HG03025 (cell line): ENCODE measurements around the gene ZMYND10.

Experiments
- ATAC-seq: cut with Tn5 transposase; IDR thresholded peaks from one replicate; pipeline ENCODE4 v1.9.1; 2021; ENCODE audit warnings: mild to moderate bottlenecking, moderate library complexity; ENCODE audit not compliant: unreplicated experiment, low FRiP score

ZMYND10 gene

DNA sequence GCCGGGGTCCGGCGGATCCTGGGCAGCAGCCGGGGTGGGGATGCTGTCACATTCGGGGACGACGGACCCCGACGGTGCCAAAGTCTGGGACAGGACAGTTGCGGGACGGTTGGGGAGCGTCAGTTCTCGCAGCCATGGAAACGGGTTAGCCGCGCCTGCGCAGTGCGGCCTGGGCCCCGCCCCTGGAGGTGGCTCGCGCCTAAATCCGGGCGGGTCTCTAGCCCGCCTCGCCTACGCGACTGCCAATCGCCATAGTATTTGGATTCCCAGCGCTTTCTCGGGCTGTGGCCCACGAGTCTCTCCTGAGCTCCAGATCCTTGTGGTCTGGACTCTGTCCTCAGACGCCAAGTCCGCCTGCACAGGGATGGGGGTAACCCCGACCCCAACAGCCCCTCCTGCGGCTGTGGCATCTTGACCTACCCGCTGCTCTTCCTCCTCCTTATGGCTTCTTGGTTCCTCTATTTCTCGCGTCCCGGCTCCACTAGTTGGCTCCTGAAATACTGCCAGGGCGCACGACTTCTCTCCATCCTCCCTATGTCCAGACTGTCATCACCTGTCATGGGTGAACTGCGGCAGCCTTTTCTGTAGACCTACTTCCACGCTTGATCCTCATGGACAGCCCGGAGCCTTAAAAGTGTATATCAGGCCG is at the start of gene ZMYND10:
ZMYND10 (minus strand) TSS at position 147 of the 649 bp plus-strand sequence. CDS start 153 bp downstream, outside the sequence.
- ATAC-seq = no peak

DNA sequence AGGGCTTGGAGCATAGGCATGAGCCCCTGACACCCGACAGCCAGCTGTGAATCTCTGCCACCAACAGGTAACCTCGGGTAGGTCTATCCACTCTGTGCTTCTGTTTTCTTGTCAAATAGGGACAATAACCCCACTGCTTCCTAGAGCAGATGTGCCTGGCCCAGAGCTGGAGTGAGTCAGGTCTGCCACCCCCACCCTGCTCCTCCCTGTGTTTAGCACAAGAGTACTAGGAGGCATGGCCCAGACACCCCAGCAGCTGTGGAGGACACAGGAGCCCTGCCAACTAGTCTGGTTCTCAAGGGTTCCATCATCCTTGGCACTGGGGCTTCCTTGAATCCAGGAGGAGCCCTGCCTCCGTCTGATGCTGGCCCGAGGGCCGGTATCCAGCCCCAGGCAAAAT is 47.5 kb upstream of the ZMYND10 start:
- ATAC-seq = no peak

DNA sequence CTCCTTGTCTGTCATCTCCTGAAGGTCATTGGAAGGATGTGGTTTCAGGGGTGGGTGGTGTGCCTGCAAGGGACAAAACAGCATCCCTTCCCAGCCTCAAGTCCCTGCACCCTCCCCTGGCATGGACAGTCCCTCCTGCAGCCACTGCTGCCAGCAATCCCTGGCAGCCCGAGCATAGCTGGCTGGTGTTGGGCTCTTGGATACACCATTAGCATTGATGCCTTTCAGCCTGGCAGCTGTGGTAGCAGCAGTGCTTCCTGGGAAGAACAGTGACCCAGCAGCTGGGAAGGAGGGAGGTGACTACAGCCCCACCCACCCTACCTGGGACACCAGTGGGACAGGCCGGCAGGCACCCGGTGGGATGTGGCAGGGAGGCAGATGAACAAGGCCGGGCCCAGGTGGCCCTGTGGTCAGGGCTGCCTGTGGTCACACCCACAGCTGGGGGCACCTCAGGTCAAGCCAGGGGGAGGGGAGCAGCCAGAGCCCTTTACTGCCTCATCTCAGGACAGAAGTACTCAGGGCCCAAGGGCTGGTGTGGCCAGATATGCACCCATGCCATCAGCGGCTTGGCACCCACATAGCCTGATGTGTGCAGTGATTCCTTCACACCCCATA is 46.7 kb upstream of the ZMYND10 start:
- no peak for ATAC-seq

DNA sequence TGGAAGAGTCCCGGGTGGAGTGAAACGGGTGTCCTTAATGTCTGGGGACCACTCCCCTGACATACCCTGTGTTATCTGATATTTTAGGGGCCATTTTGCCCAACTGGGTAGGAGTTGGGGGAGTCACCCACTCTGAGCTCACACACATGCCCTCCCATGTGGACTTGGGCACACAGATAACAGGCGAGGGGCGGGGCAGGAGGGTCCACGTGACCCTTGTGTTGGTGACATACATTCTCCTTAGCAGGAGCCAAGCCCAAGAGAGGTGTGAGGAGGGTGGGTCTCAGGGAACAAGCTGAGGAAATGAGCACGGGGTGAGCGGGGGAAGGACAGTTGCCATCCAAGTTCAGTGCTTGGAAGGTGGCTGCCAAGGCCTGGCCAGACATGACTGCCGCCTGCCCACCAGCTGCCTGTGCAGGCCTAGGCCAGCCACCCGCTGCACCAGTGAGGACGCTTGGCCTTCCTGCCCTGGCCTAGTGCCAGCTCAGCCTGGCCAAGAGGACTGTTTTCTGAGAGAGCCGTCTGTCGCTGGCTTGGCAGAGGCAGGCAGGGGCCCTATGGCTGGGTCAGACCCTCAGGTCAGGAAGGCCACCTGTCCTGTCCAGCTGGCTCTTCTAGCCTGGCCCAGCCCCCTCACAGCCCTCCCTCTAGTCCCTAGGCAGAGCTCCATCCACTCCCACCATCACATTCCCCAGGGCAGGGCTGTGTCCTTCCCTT is 45.1 kb upstream of the ZMYND10 start:
- no peak for ATAC-seq

DNA sequence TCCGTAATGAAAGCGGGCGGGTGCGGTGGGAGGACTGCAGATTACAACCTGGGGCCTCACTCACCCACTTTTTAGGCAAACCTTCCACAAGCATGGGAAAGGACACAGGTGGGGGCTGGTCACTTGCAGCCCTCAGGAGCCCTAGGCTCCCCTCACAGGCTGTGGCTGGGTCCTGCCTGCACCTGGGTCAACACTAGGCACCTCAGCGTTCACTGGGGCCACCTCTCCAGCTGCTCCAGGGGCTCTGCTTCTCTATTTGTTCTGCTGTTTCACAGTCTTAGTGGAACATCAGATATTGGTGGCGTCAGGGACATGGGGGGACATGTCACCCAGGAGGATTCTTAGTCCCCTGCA is 43.9 kb upstream of the ZMYND10 start:
- no peak for ATAC-seq

DNA sequence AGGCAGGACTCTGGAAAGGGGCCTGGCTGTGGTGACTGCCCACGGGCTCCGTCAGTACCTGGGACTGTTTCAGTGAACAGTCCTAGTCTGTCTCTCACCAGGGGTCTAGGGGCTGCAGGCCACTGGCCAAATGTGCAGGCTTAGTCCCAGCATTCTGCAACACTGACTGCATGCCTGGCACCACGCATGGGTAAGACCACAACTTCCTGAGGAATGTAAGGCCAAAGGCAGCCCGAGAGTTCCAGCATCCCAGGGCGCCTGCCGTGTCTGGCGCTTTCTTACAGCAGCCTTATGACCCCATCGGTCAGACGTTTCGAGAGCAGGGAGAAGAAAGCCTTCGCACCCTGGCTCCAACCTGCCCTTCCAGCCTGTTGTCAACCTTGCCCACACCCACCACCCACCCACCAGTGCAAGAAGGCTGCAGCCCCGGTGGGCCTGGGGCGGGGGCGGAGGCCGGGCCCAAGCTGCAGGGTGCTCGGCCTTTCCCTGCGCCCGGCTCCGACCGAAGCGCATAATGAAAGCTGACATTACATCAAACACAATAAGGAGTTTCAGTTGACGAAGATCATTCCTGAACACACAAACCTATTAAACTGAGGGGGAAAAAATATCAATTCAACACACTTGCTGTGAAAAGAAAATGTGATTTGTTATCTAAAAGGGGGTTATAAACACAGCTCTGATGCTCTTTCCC is 43.3 kb upstream of the ZMYND10 start:
- ATAC-seq = no peak

DNA sequence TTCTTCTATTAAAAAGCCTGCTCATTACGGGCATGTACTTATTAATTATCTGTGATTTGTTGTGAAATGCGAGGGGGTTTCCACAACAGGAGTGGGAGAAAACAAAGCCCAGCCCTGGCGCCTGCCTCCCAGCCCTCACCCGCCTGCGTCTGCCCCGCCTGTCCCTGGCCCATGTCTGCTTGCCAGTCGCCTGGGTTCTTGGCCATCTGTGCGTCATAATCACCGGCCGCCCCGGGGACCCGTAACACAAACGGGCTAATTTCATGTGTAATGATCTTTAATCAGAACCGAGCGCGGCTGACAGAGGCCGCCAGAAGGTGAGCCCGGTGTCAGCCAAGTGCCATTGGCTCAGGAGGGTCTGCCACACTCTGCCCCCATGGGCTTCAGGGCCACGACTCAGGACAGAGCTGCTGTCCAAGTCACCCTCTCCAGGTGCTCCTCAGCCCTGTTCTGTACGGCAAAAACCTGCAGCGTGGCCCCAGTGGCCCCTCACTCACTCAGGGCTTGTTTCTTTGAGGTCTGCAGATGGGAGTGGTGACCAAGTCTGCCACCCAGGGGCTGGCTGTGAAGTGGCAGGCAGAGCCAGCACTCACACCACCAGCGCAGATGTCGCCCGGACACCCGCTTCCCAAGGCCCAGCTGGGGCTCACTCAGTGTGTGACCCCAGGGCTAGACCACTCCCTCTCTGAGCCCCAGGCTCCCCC is 42.6 kb upstream of the ZMYND10 start:
- ATAC-seq = no peak

DNA sequence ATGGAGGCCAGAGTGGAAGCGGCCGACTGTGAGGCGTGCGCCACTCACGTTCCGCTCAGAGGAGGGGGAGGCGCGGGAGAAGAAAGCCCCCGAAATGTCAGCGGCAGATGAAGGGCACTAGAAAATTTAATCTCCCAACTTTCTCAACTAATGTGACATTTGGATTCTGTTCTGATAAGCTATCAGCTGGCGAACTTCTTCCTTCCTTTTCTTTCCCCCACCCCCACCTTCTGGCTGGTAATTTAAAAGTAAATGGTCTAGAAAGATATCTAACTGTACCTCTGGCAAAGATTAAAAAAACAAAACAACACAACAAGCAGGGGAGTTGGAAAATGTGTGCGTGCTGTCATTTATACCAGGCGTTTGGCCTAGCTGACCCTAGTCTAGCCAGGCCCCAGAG is 40.2 kb upstream of the ZMYND10 start:
- ATAC-seq = no peak

DNA sequence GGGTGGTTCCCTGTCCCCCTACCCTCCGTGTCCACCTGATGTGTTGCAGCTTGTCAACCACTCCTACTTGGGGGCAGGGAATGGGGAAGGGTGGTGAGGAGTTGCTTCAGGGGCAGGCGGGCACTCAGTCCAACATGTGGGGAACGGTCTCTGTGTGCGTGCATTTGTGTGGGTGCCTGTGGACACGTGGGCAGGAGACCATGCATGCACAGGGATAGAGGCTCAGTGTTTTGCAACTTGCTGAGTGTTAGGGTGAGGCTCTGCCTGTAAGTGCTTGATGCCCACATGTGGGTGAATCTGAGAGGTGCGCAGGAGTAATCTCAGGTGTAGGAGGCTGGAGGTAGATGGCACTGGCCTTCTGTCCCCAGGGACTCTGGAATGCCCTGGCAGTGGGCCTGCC is 38.2 kb upstream of the ZMYND10 start:
- no peak for ATAC-seq

DNA sequence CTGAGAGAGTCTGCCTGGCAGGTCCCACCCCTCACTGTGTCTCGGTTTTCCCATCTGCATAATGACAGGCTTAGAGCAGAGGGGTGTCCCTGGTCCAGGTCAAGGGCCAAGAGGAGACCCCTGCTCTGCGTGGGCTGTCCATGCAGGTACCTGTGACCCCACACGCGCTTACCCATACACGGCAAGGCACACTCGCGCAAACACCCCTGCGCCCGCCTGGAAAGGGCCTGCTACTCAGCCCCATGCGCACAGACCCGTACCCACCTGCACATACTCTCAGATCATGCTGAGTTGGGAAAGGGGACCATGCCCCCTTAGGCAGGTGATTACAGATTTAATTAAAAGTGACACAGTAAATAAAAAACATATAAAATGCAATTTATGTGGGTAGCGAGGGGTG is 37.2 kb upstream of the ZMYND10 start:
- no peak for ATAC-seq

DNA sequence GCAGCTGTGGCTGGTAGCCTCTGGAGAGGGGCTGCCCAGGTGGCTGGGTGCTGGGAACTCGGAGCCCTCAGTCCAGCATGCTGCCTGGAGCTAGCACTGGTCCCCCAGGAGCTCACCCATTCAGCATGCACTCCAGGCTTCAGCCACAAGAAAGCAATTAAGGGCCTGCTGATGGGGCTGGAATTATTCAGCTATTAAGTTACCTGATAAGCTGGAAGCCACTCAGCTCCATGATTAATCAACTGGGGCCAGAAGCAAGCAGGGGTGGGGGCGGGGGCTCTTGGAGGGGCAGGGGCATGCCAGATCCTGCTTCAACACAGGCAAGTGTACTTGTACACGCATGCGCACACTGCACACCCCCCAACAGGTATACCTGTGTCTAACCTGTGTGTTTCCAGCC is 35.9 kb upstream of the ZMYND10 start:
- no peak for ATAC-seq

DNA sequence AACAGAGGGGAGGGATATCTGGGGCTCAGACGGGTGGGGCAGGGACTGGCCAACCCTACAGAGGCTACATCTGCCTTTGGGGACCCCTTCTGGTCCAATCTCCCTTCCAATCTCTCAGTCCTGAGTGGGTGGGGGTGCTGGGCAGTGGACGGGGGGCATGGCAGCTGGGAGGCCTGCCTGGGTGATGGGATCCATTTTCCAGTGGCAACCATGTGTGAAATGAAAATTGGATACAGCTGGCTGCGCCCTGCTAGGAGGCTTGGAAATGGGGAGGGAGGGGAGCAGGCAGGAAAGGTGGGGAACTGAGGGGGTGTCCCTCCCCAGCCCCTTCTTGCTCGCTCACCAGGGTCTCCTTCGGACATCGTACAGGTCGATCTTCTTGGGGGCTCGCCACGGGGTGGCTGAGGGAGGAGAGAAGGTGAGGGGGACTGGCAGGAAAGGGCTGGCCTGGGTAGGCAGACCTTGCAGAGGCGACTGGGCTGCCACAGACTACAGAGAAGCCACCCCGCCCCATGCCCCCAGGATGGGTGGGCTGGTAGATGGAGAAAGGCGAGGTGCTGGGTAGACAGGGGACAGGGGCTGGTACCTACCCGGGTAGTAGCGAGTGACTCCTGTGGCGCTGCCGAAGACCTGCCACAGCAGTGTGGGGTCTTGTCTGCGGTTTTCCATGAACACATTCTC is 35.0 kb upstream of the ZMYND10 start:
- ATAC-seq = no peak

DNA sequence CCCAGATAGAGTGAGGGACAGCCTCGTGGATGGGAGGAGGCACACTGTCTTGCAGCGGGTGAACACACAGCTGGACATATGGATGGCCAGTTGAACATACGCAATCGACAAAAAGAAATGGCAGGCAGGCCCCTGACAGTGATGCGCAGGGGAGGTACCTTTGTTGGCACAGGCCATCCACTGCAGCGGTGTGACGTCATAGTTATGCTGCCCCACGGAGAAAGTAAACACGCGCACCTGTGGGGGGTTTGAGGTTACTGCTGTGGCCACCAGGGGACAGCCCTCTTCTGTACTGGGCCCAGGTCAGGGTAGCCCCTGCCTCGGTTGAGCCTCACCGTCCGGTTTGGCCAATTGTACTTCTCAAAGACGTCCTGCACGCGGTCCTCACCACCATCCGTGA is 33.2 kb upstream of the ZMYND10 start:
- ATAC-seq = no peak

DNA sequence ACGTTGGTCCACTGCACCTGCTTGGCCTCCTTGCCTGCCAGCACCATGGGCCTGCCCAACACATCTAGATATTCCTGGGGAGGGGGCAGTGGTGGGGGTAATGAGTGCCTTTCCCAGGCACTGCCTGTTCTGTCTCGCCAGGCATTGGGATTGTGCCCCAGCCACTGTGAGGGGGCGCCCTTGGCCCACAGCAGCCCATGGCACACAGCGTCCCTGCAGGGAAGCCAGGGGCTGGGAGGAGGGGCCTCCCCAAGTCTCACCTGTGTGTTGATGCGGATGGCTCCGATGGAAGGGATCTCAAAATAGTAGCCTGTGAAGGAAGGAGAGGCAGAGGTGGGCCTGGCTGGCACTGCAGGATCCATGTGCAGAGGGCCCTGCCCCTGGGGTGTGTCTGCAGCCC is 32.5 kb upstream of the ZMYND10 start:
- no peak for ATAC-seq

DNA sequence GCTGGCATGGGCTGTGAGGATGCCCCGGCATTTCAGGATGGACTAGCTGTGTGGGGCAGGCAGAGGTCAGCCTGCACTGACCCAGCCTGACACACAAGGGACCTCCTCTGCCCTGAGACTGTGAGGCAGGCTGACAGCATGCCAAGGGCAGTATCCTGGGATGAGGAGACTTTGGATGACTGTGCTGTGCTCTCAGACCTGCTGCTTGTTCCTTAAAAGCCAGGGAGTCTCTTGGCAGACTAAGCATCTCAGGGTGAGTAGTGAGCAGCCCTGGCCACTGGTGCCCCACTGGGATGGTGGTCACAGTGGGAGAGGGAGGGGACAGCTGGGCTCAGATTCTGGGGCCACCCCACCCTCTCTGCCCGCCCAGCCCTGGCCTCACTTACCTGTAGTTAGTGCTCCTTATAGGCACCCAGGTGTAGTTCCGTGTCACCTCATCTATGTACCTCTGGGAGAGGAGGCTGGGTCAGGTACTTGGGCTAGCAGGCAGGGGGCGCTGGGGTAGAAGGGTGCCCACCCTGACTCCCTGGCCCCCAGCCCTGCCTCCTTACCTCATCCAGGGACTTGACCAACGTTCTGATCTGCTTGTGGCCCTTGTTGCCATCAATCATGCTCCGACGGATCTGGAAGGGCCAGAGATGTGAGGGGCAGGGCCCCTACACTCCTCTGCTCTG is 29.9 kb upstream of the ZMYND10 start:
- ATAC-seq = no peak

DNA sequence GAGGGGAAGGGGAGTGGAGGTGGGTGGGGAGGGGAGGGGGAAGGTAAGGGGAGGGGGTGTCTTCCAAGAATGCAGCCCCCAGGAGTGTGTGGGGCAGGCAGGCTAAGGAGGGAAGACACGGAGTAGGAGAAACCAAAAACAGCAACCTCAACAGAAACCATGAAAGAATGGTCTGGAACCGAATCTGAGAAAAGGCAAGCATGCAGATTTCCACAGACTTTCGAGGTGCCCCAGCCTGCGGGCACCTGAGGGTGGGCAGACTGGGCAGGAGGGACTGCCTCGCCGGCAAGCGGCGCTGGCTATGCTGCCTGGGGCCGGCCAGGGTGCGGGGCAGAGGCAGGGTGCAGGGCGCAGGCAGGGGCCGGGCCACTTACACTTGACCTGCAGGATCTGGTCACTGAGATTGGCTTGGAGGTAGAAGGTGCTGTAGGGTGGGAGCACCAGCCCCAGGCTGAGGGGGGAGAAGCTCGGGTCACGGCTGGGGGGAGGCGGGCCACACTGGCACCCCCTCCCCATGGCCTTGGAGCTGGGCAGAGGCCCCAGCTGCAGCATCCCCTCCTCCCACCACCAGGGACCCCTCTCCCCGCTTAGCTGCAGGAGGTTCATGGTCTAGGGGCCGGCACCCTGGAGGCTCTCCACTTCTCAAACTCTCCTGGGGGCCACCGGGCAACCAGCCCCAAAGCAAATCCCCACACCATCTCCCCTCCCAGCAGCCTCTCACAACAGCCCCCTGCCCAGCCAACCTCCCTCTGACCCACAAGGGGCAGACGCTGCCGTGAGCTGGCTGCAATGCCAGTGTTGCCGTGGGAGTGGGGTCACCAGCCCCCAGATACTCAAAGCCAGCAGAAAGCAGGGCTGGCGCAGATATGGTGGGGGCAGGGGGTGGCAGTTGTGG is 29.1 kb upstream of the ZMYND10 start:
- ATAC-seq = no peak

DNA sequence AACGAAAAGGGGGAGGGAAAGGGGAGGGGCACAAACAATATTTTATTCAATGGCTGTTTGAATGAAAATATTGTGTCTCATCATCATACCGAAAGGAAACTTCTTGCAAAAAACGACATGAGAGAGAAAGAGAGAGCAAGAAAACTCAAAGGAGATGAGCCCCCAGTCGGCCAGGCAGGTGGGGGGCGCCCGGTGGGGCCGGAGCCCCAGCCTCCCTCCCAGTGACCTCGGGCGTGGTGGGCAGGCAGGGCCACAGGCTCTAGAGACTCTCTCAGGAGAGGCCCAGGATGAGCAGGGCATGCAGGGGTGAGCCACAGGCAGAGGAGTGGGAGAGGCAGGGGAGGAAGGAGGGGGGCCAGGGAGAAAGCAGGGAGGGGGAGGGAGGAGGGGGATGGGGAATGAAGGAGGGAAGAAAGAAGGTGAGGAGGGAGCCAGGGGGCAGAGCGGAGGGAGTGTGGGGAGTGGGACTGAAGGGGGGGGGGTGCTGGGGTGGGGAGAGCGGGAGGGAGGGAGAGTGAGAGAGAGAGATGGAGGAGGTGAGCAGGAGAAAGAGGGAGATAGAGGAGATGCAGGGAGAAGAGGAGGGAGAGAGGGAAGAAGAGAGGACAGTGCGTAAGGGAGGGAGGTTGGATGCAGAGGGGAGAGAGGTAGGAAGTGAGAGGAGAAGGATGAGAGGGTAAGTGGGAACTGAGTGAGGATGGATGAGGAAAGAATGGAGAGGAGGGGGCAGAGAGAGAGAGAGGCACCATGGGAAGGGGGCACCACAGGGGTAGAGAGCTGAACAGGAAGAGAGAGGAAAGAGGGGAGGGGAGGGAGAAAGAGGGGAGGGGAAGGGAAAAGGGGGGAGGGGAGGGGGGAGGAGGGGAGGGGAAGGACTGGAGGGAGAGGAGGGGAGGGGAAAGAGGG is 27.9 kb upstream of the ZMYND10 start:
- no peak for ATAC-seq

DNA sequence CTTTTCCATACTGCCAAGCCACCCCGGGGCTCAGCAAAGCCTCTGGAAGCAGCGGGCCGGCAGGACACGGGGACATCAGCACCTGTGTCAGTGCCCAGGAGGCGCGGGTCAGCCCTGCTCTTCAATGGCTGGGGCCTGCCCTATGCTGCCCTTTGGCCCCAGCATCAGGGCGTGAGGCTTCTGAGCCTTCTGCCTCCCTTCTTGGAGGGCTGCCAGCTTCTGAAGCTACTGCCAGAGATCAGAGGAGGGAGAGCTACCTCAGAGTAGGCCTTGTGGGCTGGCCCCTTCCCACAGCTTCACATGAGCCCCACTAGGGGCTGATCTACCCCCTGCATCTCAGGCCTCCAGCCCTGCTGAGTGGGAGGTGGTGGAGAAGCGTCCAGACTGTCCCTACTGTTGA is 26.8 kb upstream of the ZMYND10 start:
- no peak for ATAC-seq
